Astrocyte of the cerebellum (primary cell): ENCODE measurements around the gene TUBB2B.
A peak's percentile ranks its signal among the peaks of the same experiment; 100 is the strongest.

Experiments used
- DNase-seq: peaks from one replicate; pipeline ENCODE4 v3.0.0-alpha.2; 2011; ENCODE audit warnings: low read depth
- H3K4me3 ChIP-seq: 2 replicates; pipeline ENCODE4 v1.5.1; 2011; ENCODE audit warnings: mild to moderate bottlenecking, low read depth, low read length, moderate library complexity
- in situ Hi-C: cut with HindIII; loops from 2 replicates; pipeline ENCODE4 v1.10.0; 2017; ENCODE audit warnings: low sequenced_read_pairs
- TF ChIP-seq, protein P1 (sequence below): IDR thresholded peaks from 2 replicates; pipeline ENCODE4 v1.5.1; 2012; ENCODE audit warnings: low read length, low read depth, moderate library complexity, mild to moderate bottlenecking; ENCODE audit errors: missing control alignments

TUBB2B gene

DNA sequence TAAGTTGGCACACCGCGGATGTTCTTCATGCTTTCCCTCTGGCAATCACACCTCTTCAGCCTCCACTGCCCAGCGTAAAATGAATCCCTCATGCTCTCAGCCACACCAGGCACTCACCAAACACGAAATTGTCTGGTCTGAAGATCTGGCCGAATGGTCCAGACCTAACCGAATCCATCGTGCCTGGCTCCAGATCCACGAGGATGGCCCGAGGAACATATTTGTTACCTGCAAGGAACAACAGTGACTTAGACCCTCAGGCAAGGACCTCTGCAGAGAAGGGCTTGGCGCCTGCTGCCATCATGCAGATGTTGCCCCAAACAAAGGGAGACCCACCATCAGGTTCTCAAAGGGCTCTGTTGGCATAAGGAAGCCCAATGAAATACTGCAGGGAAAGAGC lies 1.4 kb downstream of the TUBB2B start:
- H3K4me3 ChIP-seq = peak overlapping the region; percentile 47
- TF ChIP-seq, protein P1, sequence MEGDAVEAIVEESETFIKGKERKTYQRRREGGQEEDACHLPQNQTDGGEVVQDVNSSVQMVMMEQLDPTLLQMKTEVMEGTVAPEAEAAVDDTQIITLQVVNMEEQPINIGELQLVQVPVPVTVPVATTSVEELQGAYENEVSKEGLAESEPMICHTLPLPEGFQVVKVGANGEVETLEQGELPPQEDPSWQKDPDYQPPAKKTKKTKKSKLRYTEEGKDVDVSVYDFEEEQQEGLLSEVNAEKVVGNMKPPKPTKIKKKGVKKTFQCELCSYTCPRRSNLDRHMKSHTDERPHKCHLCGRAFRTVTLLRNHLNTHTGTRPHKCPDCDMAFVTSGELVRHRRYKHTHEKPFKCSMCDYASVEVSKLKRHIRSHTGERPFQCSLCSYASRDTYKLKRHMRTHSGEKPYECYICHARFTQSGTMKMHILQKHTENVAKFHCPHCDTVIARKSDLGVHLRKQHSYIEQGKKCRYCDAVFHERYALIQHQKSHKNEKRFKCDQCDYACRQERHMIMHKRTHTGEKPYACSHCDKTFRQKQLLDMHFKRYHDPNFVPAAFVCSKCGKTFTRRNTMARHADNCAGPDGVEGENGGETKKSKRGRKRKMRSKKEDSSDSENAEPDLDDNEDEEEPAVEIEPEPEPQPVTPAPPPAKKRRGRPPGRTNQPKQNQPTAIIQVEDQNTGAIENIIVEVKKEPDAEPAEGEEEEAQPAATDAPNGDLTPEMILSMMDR = no peak
- DNase-seq = no peak
- in situ Hi-C loops = no loop called here

DNA sequence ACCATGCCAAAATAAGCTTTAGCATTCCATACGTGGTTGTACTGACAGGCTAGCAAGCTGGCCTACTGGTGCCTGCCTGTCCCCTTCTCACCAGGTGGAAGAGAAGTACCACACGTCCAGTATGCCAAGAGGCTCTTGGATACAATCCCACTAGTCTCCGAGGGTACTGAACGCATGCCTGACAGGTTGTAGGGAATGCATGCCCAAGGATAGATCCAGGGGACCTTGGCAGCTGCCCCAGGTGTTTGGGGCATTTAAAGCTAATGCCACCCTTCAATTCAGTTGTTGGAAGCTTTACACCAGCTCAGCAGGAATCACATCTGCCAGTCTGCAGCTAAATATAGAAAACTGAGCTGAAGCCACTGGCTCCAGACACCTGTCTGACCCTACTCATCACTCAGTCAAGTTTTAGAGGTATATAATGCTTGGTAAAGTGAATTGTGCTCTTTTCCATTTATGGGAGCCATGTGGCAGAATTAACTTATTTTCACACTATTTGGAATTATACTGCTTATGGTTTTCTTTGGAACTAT lies 4.9 kb downstream of the TUBB2B start:
- in situ Hi-C loops = no loop called here
- no peak overlapping the region for H3K4me3 ChIP-seq
- TF ChIP-seq, protein P1 = no peak
- no peak for DNase-seq

DNA sequence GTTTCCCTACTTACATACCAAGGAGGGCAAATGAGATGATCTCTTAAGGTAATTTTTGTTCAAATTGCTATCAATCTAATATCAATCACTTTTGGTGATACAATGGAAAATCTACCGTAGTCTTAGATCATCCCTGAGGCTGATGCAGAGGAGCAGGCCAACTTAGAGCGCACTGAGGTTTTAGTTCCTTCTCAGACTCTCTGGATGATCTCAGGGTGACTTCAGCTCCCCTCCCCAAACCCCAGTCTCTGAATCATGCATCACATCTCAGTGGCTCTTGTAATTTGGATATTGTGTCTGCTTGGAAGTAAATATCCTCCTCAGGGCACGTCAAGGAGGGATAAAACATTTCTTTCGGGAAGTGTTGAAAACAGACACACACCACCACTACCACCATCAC lies 5.9 kb downstream of the TUBB2B start:
- no peak for DNase-seq
- no peak overlapping the region for H3K4me3 ChIP-seq
- in situ Hi-C loops = no loop called here
- TF ChIP-seq, protein P1 = no peak

DNA sequence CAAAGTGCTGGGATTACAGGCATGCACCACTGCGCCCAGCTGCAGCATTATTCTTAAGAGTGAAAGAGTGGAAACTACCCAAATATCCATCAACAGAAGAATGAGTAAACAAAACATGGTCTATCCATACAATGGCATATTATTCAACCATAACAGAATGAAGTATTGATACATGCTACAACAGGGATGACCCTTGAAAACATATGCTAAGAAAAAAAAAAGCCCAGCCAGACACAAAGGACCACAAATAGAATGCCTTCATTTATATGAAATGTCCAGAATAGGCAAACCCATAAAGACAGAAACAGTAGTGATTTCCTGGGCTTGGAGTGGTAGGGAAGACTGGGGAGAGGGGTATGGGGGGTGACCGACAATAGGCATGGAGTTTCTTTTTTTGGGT lies 7.1 kb downstream of the TUBB2B start:
- in situ Hi-C loops = no loop called here
- TF ChIP-seq, protein P1 = no peak
- no peak overlapping the region for H3K4me3 ChIP-seq
- no peak for DNase-seq

DNA sequence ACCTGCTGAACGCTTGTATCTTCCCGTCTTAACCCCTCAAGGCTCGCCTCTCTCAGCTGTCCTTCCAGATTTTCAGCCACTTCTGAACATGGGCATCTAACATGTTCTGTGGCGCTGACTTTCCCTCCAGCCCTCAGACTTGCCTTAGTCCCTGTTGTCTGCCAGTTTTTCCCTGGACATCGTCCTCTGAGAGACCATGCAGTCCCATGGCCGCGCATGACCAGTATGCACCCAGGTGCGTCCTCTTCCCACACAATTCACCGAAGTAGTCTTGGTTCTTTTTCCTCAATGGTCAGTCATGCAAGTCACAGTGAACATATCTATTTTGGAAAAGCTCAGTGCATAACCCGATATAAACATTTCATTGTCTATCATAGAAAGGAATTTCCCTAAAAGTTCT lies 9.2 kb downstream of the TUBB2B start:
- TF ChIP-seq, protein P1 = no peak
- no peak overlapping the region for H3K4me3 ChIP-seq
- in situ Hi-C loops = no loop called here
- DNase-seq = no peak

DNA sequence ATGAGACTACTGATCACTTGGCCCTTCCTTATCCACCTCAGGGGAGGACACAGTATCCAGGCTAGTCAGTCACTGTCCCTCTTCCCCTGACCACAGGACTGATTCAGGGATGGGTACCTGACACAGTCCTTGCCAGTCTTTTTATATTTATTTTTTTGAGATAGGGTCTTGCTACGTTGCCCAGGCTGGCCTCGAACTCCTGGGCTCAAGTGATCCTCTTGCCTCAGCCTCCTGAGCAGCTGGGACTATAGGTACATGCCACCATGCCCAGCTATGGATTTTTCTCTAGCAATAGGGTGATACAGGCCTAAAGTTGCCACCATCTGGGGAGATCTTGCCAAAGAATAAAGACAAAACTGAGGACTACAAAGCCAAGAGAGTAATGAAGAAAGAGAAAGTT lies 10.2 kb downstream of the TUBB2B start:
- in situ Hi-C loops = no loop called here
- H3K4me3 ChIP-seq = no peak overlapping the region
- no peak for DNase-seq
- TF ChIP-seq, protein P1 = no peak

DNA sequence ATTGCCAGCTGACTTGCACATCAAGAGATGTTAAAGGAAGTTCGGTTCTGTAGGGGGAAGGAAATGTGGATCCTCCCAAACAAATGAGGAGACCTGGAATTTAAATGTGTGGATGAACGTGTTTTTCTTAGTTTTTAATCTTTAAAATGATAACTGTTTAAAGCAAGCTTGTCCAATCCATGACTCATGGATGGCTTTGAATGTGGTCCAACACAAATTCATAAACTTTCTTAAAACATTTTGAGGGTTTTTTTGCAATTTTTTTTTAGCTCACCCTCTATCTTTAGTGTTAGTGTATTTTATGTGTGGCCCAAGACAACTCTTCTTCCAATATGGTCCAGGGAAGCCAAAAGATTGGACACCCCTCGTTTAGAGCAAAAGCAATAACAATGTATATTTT lies 12.6 kb downstream of the TUBB2B start:
- no peak for DNase-seq
- H3K4me3 ChIP-seq = no peak overlapping the region
- TF ChIP-seq, protein P1 = no peak
- in situ Hi-C loops = no loop called here
